Gastrocnemius medialis (tissue), 4 donors: Measurements from ENCODE around the gene PTPRN2. TPM values are rescaled to one million over a fixed set of nuclear protein-coding genes. Genes with fewer than 3 reads are reported as not detected.

Experiments used
- ATAC-seq, 2 donors: fragments of 150-250 bp; one replicate each; pipeline ENCODE4 v1.9.1; 2016
- DNase-seq, 2 donors: peaks; one replicate each; pipeline ENCODE4 v3.0.0-alpha.2; 2019
- H3K27ac ChIP-seq, 4 donors: fragments of 200-600 bp; sonication (generic); 1 replicate in 1 of 4; 2 replicates in 3 of 4; pipeline ENCODE4 v1.5.1; 2016 to 2018; ENCODE audit warnings: mild to moderate bottlenecking in 2 of 4, moderate library complexity in 1 of 4
- H3K27me3 ChIP-seq, 3 donors: fragments of 200-600 bp; sonication (generic) in 2 of 3; 1 replicate in 1 of 3; 2 replicates in 2 of 3; pipeline versions ENCODE4 v1.5.1 to v1.6.0; 2016 to 2019; ENCODE audit warnings: mild to moderate bottlenecking in 1 of 3, moderate library complexity in 1 of 3
- H3K36me3 ChIP-seq, 2 donors: fragments of 200-600 bp; sonication (generic) in 1 of 2; one replicate each; pipeline ENCODE4 v1.5.1; 2017 to 2018
- H3K4me1 ChIP-seq, 2 donors: fragments of 200-600 bp; sonication (generic) in 1 of 2; one replicate each; pipeline ENCODE4 v1.5.1; 2016 to 2017; ENCODE audit warnings: mild to moderate bottlenecking in 2 of 2
- H3K4me3 ChIP-seq, 4 donors: fragments of 200-600 bp; sonication (generic) in 3 of 4; 1 replicate in 1 of 4; 2 replicates in 3 of 4; pipeline ENCODE4 v1.5.1; 2016 to 2019; ENCODE audit warnings: mild to moderate bottlenecking in 2 of 4
- H3K9me3 ChIP-seq, 3 donors: fragments of 200-600 bp; sonication (generic) in 2 of 3; 1 replicate in 1 of 3; 2 replicates in 2 of 3; pipeline ENCODE4 v1.5.1; 2016 to 2019
- POLR2A ChIP-seq, 2 donors: fragments of 450-650 bp; IDR thresholded peaks; one replicate each; pipeline ENCODE4 v1.6.1; 2017; ENCODE audit warnings: antibody characterized with exemption in 2 of 2, mild to moderate bottlenecking in 2 of 2, moderate library complexity in 2 of 2
- in situ Hi-C, 4 donors: fragments of 200-750 bp; cut with MboI; loops; one replicate each; pipeline versions ENCODE4 v1.15.0 to v1.8.0; 2017; ENCODE audit warnings: low sequenced_read_pairs in 4 of 4
- intact Hi-C: fragments of 100-400 bp; cut with DNase I; formaldehyde crosslinking; loops from one replicate; pipeline ENCODE4 v1.15.1; 2023; ENCODE audit warnings: low total_unique reads
- total RNA-seq, 4 donors: library from RNA; depleted of rRNA; stranded (reverse); fragments of >200 nt; gene quantifications; one replicate each; pipeline versions ENCODE4 v1.1.0 to v1.2.3, GENCODE V29; 2016
- TF ChIP-seq, protein P1 (sequence below), 5 experiments: fragments of 450-650 bp in 3 of 5; fragments of 200-600 bp in 2 of 5; sonication (generic) in 2 of 5; IDR thresholded peaks in 4 of 5; conservative IDR thresholded peaks in 1 of 5; 1 replicate in 4 of 5; 2 replicates in 1 of 5; pipeline ENCODE4 v1.5.1; 2016 to 2019; ENCODE audit warnings: antibody characterized with exemption in 5 of 5, mild to moderate bottlenecking in 3 of 5, moderate library complexity in 3 of 5

PTPRN2 gene
- total RNA-seq, 4 donors from 2014 or later: 0.66 to 0.85 (median 0.81) TPM

DNA sequence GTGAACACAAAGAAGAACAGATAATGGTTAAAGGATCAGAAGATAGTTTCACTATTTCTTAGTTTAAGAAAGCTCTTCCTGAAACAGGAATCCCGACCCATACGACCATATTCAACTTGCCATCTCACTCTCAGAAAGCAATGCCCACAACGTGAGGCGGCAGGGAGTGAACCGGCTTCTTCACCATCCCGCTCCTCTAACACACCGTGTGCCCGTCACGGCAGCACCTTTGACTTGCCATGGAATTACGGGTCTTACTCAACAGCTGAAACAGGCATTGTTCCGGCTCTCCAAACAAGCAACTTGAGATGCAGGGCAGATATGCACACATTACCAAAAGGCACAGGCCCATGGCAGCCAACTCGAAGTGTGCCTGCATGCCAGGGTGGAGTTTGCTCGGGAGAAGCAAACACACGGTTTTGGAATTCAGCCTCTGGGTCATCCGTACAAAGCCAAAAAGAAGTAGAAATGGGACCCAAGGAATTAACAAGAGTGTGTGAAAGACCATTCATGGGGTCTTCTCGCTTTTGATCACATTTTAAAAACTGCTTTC, 957.2 kb downstream of the PTPRN2 start:
- TF ChIP-seq, protein P1, sequence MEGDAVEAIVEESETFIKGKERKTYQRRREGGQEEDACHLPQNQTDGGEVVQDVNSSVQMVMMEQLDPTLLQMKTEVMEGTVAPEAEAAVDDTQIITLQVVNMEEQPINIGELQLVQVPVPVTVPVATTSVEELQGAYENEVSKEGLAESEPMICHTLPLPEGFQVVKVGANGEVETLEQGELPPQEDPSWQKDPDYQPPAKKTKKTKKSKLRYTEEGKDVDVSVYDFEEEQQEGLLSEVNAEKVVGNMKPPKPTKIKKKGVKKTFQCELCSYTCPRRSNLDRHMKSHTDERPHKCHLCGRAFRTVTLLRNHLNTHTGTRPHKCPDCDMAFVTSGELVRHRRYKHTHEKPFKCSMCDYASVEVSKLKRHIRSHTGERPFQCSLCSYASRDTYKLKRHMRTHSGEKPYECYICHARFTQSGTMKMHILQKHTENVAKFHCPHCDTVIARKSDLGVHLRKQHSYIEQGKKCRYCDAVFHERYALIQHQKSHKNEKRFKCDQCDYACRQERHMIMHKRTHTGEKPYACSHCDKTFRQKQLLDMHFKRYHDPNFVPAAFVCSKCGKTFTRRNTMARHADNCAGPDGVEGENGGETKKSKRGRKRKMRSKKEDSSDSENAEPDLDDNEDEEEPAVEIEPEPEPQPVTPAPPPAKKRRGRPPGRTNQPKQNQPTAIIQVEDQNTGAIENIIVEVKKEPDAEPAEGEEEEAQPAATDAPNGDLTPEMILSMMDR (IDR thresholded peaks at IDR 0.05 in 4 of 5, conservative IDR thresholded peaks at IDR 0.05 in 1 of 5): no peak
- no peak for TF ChIP-seq POLR2A (IDR thresholded peaks at IDR 0.05)
- in situ Hi-C loops (no loop called here), intact Hi-C loops (no loop called here)
- no peak for ATAC-seq
- H3K36me3 ChIP-seq: no peaks in the 10 kb centered on the region
- H3K27me3 ChIP-seq: no peaks in the 10 kb centered on the region
- no peak overlapping the region for H3K4me3 ChIP-seq
- no peaks in the 10 kb centered on the region for H3K4me1 ChIP-seq
- no peak for DNase-seq
- H3K27ac ChIP-seq: no peak overlapping the region
- no peaks in the 10 kb centered on the region for H3K9me3 ChIP-seq

GRCh38 chr7:157628456-157628855, 959.2 kb downstream of the PTPRN2 start:
- H3K4me3 ChIP-seq: no peak overlapping the region
- TF ChIP-seq POLR2A (IDR thresholded peaks at IDR 0.05): no peak
- TF ChIP-seq, protein P1 (IDR thresholded peaks at IDR 0.05 in 4 of 5, conservative IDR thresholded peaks at IDR 0.05 in 1 of 5): no peak
- H3K27me3 ChIP-seq: no peaks in the 10 kb centered on the region
- DNase-seq (no peak), ATAC-seq (no peak)
- H3K27ac ChIP-seq: no peak overlapping the region
- H3K9me3 ChIP-seq: no peaks in the 10 kb centered on the region
- H3K36me3 ChIP-seq: no peaks in the 10 kb centered on the region
- intact Hi-C loops: no loop called here
- H3K4me1 ChIP-seq: no peaks in the 10 kb centered on the region
- in situ Hi-C loops: no loop called here

- no peak for TF ChIP-seq POLR2A (IDR thresholded peaks at IDR 0.05)
- TF ChIP-seq, protein P1 (IDR thresholded peaks at IDR 0.05 in 4 of 5, conservative IDR thresholded peaks at IDR 0.05 in 1 of 5): no peak
- H3K36me3 ChIP-seq: no peaks in the 10 kb centered on the region
- ATAC-seq: no peak
- no peaks in the 10 kb centered on the region for H3K9me3 ChIP-seq
- H3K4me3 ChIP-seq: no peak overlapping the region
- no peaks in the 10 kb centered on the region for H3K27me3 ChIP-seq
- in situ Hi-C loops: no loop called here
- H3K27ac ChIP-seq: no peak overlapping the region
- intact Hi-C loops: no loop called here
- DNase-seq: no peak
- no peaks in the 10 kb centered on the region for H3K4me1 ChIP-seq
These were observed 960.0 kb downstream of the PTPRN2 start for GRCh38 chr7:157627646-157628045.

- intact Hi-C loops (no loop called here), in situ Hi-C loops (no loop called here)
- ATAC-seq (no peak), DNase-seq (no peak)
- no peak for TF ChIP-seq POLR2A (IDR thresholded peaks at IDR 0.05)
- TF ChIP-seq, protein P1 (IDR thresholded peaks at IDR 0.05 in 4 of 5, conservative IDR thresholded peaks at IDR 0.05 in 1 of 5): no peak
- Histone ChIP-seq H3K36me3 (no peaks in the 10 kb centered on the region), H3K27me3 (no peaks in the 10 kb centered on the region), H3K27ac (no peak overlapping the region), H3K4me1 (no peaks in the 10 kb centered on the region), H3K4me3 (no peak overlapping the region), H3K9me3 (no peaks in the 10 kb centered on the region)
These were observed 960.6 kb downstream of the PTPRN2 start for GRCh38 chr7:157627033-157627432.
